Measurements from ENCODE around the gene LDAF1. TPM values are rescaled to one million over a fixed set of nuclear protein-coding genes. Genes with fewer than 3 reads are reported as not detected.
"Not testable (repeated sequence)": the region's sequence is repeated elsewhere in the genome, so short reads cannot be mapped to it uniquely, and the experiment has no call there.

Gene LDAF1
- total RNA-seq, 1 experiment from 2014 or later, result 18.7 TPM

DNA sequence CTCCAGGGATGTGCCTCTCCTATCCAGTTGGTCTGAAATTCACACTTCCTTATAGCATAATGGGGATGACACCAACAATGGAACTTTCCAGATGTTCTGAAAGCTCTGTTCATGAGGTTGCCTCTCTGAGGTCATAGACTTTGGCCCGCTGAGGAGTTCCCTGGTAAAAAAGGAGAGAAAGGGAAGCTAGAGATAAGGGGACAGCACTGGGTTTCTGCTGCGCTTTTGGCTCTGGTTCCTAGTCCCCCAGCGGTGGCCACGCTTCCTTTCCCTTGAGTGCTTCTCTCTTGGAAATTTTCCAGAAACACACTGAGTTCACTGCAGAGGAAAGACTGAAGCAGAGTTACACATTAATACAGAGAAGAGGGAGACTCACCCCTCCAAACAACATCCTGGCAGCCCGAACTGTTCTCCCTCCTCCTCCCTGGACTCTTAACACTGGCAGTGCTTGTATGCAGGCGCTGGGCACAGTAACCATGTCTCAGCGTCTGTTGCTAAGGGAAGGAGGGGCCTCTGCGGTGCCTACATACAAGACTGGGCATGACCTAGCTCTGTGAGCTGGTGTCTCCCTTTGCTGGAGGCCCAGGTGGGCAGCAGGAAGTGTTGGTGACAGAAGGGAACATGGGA is 8.0 kb upstream of the LDAF1 start, which contains the start of gene DNAH3:
DNAH3 (minus strand) TSS at position 472 of the 627 bp plus-strand sequence. CDS start 527 bp downstream, outside the sequence.
- Mint-ChIP-seq H3K36me3 (ENCODE audit: insufficient read depth in 1 of 3, low read depth in 3 of 3) (no peaks in the 10 kb centered on the region), H3K27ac (peak within 1 kb of the TSS in 2 of 3 experiments; percentile 31 to 48; a peak in 2 of 7 replicates), H3K27me3 (ENCODE audit: low read depth) (no peaks in the 10 kb centered on the region), H3K9me3 (no peaks in the 10 kb centered on the region), H3K4me3 (no peak within 1 kb of the TSS), H3K4me1 (no peaks in the 10 kb centered on the region)
- no peak within 1 kb of the TSS for H3K9ac ChIP-seq (ENCODE audit: extremely low read depth, insufficient read length, low read length)
- H2BK15ac ChIP-seq (ENCODE audit: low read depth, low read length), result no peak within 1 kb of the TSS
- WGBS (ENCODE audit: extremely low coverage, insufficient read length, low lambda C conversion rate), result no CpG with 5 or more reads among the region's 8 CpGs
- TF ChIP-seq, protein P1, sequence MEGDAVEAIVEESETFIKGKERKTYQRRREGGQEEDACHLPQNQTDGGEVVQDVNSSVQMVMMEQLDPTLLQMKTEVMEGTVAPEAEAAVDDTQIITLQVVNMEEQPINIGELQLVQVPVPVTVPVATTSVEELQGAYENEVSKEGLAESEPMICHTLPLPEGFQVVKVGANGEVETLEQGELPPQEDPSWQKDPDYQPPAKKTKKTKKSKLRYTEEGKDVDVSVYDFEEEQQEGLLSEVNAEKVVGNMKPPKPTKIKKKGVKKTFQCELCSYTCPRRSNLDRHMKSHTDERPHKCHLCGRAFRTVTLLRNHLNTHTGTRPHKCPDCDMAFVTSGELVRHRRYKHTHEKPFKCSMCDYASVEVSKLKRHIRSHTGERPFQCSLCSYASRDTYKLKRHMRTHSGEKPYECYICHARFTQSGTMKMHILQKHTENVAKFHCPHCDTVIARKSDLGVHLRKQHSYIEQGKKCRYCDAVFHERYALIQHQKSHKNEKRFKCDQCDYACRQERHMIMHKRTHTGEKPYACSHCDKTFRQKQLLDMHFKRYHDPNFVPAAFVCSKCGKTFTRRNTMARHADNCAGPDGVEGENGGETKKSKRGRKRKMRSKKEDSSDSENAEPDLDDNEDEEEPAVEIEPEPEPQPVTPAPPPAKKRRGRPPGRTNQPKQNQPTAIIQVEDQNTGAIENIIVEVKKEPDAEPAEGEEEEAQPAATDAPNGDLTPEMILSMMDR (conservative IDR thresholded peaks at IDR 0.05), result no peak
- H2BK120ac ChIP-seq (ENCODE audit: low read depth, low read length, poor library complexity, severe bottlenecking), result no peak within 1 kb of the TSS
- H2BK20ac ChIP-seq (ENCODE audit: low read depth, low read length, poor library complexity, severe bottlenecking), result no peak within 1 kb of the TSS
- H3K9me3 ChIP-seq (ENCODE audit: control insufficient read depth, low read depth, low read length), result no peaks in the 10 kb centered on the region
- no peak within 1 kb of the TSS for H2AK5ac ChIP-seq (ENCODE audit: insufficient read length, low read length)
- no peak within 1 kb of the TSS for H4K91ac ChIP-seq (ENCODE audit: insufficient read length, low read depth, low read length)
- no peak within 1 kb of the TSS for H2BK5ac ChIP-seq (ENCODE audit: insufficient read length, low read length)
- H3K27ac ChIP-seq (ENCODE audit: insufficient read length, low read depth, low read length), result no peak within 1 kb of the TSS
- H3K4me1 ChIP-seq (ENCODE audit: insufficient read depth, low read length), result no peaks in the 10 kb centered on the region
- H3K18ac ChIP-seq (ENCODE audit: insufficient read length, low read depth, low read length), result no peak within 1 kb of the TSS
- H3K27me3 ChIP-seq (ENCODE audit: insufficient read depth, low read length), result no peaks in the 10 kb centered on the region
- H3K23me2 ChIP-seq (ENCODE audit: insufficient read length, low read depth, low read length, poor library complexity, severe bottlenecking), result no peaks in the 10 kb centered on the region
- no peak within 1 kb of the TSS for H4K5ac ChIP-seq (ENCODE audit: insufficient read length, low read depth, low read length)
- no peak within 1 kb of the TSS; the same call in 1 of the 2 replicates for H3K14ac ChIP-seq (ENCODE audit: insufficient read depth, low read length)
- H3K79me1 ChIP-seq (ENCODE audit: insufficient read depth, low read depth, low read length, poor library complexity, severe bottlenecking), result no peaks in the 10 kb centered on the region
- H3T11ph ChIP-seq (ENCODE audit: low read length), result no peak within 1 kb of the TSS
- H2BK12ac ChIP-seq (ENCODE audit: insufficient read length, low read depth, low read length), result no peak within 1 kb of the TSS
- H3K79me2 ChIP-seq (ENCODE audit: insufficient read depth, low read length), result no peaks in the 10 kb centered on the region
- no peak within 1 kb of the TSS for H2AFZ ChIP-seq (ENCODE audit: low read length)
- no peaks in the 10 kb centered on the region for H4K20me1 ChIP-seq (ENCODE audit: control insufficient read depth, insufficient read depth, insufficient read length)
- no peak within 1 kb of the TSS for H3K4me2 ChIP-seq (ENCODE audit: insufficient read depth, insufficient read length, low read length)
- no peak within 1 kb of the TSS for H3K56ac ChIP-seq (ENCODE audit: insufficient read length, low read depth, low read length)
- DNase-seq, result no peak
- H4K8ac ChIP-seq (replicated peaks; ENCODE audit: insufficient read length, low read depth, low read length), result no peak within 1 kb of the TSS
- no peak within 1 kb of the TSS for H3K23ac ChIP-seq (ENCODE audit: insufficient read length, low read depth, low read length)
- H3K4ac ChIP-seq (ENCODE audit: low read depth, low read length), result no peak within 1 kb of the TSS

DNA sequence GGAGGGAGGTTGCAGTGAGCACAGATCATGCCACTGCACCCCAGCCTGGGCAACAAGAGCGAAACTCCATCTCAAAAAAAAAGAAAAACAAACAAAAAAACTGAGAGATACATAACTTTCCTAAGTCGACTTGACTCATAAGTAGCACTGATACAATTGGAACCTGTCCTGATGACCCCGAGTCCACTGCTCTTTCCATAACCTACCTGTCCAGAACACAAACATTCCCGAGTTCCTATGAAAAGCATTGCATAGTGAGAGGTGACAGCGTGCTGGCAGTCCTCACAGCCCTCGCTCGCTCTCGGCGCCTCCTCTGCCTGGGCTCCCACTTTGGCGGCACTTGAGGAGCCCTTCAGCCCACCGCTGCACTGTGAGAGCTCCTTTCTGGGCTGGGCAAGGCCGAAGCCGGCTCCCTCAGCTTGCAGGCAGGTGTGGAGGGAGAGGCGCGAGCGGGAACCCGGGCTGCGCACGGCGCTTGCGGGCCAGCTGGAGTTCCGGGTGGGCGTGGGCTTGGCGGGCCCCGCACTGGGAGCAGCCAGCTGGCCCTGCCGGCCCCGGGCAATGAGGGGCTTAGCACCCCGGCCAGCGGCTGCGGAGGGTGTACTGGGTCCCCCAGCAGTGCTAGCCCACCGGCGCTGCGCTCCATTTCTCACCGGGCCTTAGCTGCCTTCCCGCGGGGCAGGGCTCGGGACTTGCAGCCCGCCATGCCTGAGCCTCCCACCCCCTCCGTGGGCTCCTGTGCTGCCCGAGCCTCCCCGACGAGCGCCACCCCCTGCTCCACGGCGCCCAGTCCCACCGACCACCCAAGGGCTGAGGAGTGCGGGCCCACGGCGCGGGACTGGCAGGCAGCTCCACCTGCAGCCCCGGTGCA is 6.1 kb upstream of the LDAF1 start:
- H2AFZ ChIP-seq (ENCODE audit: low read length); H2BK12ac ChIP-seq (ENCODE audit: insufficient read length, low read depth, low read length); H4K5ac ChIP-seq (ENCODE audit: insufficient read length, low read depth, low read length); H3K18ac ChIP-seq (ENCODE audit: insufficient read length, low read depth, low read length); H3K23me2 ChIP-seq (ENCODE audit: insufficient read length, low read depth, low read length, poor library complexity, severe bottlenecking); H3K4me2 ChIP-seq (ENCODE audit: insufficient read depth, insufficient read length, low read length); H2BK15ac ChIP-seq (ENCODE audit: low read depth, low read length); H3K4me1 Mint-ChIP-seq; H3K9me3 ChIP-seq (ENCODE audit: control insufficient read depth, low read depth, low read length); H3T11ph ChIP-seq (ENCODE audit: low read length); H3K79me2 ChIP-seq (ENCODE audit: insufficient read depth, low read length); H3K4me1 ChIP-seq (ENCODE audit: insufficient read depth, low read length); H3K14ac ChIP-seq (ENCODE audit: insufficient read depth, low read length); H3K27me3 ChIP-seq (ENCODE audit: insufficient read depth, low read length); H3K27me3 Mint-ChIP-seq (ENCODE audit: low read depth); H4K20me1 ChIP-seq (ENCODE audit: control insufficient read depth, insufficient read depth, insufficient read length); H4K91ac ChIP-seq (ENCODE audit: insufficient read length, low read depth, low read length); H2BK20ac ChIP-seq (ENCODE audit: low read depth, low read length, poor library complexity, severe bottlenecking); H3K79me1 ChIP-seq (ENCODE audit: insufficient read depth, low read depth, low read length, poor library complexity, severe bottlenecking); H3K56ac ChIP-seq (ENCODE audit: insufficient read length, low read depth, low read length); H4K8ac ChIP-seq (replicated peaks; ENCODE audit: insufficient read length, low read depth, low read length); H3K27ac ChIP-seq (ENCODE audit: insufficient read length, low read depth, low read length); H3K4me3 Mint-ChIP-seq; H2BK120ac ChIP-seq (ENCODE audit: low read depth, low read length, poor library complexity, severe bottlenecking); H3K4ac ChIP-seq (ENCODE audit: low read depth, low read length); H3K23ac ChIP-seq (ENCODE audit: insufficient read length, low read depth, low read length); H3K9ac ChIP-seq (ENCODE audit: extremely low read depth, insufficient read length, low read length); H3K36me3 Mint-ChIP-seq (ENCODE audit: insufficient read depth in 1 of 3, low read depth in 3 of 3); H2BK5ac ChIP-seq (ENCODE audit: insufficient read length, low read length); H3K9me3 Mint-ChIP-seq; H3K27ac Mint-ChIP-seq; H2AK5ac ChIP-seq (ENCODE audit: insufficient read length, low read length): not testable (repeated sequence)
- WGBS (ENCODE audit: extremely low coverage, insufficient read length, low lambda C conversion rate), result no CpG with 5 or more reads among the region's 51 CpGs
- peak; percentile 56 for DNase-seq
